Neutrophil (primary cell): ENCODE data around the gene YDJC.

Experiments used
- H3K27ac ChIP-seq: fragments of 200-600 bp; sonication (generic); 2 replicates; pipeline ENCODE4 v1.5.1; 2016; ENCODE audit warnings: mild to moderate bottlenecking, moderate library complexity
- H3K27me3 ChIP-seq: fragments of 200-600 bp; sonication (generic); 2 replicates; pipeline ENCODE4 v1.6.0; 2016; ENCODE audit warnings: mild to moderate bottlenecking
- H3K36me3 ChIP-seq: fragments of 200-600 bp; sonication (generic); 2 replicates; pipeline ENCODE4 v1.5.1; 2017
- H3K4me1 ChIP-seq, 2 experiments: fragments of 200-600 bp in 1 of 2; sonication (generic) in 1 of 2; 1 replicate in 1 of 2; 2 replicates in 1 of 2; pipeline versions ENCODE4 v1.5.1 to v1.6.1; 2013 to 2016; ENCODE audit warnings: low read depth in 1 of 2, low read length in 1 of 2, mild to moderate bottlenecking in 1 of 2, moderate library complexity in 1 of 2; ENCODE audit not compliant: control insufficient read depth in 1 of 2, insufficient read depth in 1 of 2
- H3K4me3 ChIP-seq, 2 experiments: fragments of 200-600 bp in 1 of 2; sonication (generic) in 1 of 2; 1 replicate in 1 of 2; 2 replicates in 1 of 2; pipeline ENCODE4 v1.5.1; 2013 to 2016; ENCODE audit warnings: low read depth in 1 of 2, low read length in 1 of 2, mild to moderate bottlenecking in 1 of 2, moderate library complexity in 1 of 2
- H3K9me3 ChIP-seq: fragments of 200-600 bp; sonication (generic); 2 replicates; pipeline ENCODE4 v1.5.1; 2016
- TF ChIP-seq, protein P1 (sequence below): fragments of 200-600 bp; sonication (generic); IDR thresholded peaks from 2 replicates; pipeline ENCODE4 v1.5.1; 2016; ENCODE audit warnings: antibody characterized with exemption

Gene YDJC

DNA sequence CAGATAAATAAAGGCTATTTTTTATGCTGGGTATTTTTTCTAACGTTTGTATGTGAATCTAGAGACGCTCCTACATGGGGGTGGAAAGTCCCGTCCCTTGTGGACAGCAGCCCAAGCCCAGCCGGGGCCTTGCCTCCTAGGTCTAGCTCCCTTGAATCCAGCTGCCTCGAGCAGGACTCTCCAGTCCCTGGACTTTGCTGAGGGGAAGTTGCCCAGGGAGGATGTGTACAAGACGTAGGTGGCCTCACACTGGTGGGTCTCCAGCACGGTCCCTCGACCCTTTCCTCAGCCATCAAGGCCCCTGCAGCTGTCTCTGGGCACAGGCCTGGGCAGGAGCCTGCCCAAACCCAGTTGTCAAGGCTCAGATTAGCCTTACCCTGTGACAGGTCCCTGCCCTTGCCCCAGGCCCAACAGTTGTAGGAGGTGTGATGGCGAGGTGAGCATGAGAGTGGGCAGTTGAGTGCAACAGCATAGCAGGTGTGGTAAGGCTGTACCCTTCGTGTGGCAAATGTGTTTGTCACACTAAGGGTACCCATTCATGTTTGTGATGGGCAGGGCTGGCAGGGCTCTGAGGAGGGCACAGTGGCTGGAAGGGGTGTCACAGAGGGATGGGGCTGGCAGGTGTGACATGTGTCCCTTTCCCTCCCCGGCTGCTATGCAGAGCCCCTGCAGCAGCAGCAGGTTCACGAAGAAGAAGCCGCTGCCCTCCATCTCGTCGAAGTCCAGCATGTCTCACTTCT, 6.1 kb upstream of the YDJC start:
- TF ChIP-seq, protein P1, sequence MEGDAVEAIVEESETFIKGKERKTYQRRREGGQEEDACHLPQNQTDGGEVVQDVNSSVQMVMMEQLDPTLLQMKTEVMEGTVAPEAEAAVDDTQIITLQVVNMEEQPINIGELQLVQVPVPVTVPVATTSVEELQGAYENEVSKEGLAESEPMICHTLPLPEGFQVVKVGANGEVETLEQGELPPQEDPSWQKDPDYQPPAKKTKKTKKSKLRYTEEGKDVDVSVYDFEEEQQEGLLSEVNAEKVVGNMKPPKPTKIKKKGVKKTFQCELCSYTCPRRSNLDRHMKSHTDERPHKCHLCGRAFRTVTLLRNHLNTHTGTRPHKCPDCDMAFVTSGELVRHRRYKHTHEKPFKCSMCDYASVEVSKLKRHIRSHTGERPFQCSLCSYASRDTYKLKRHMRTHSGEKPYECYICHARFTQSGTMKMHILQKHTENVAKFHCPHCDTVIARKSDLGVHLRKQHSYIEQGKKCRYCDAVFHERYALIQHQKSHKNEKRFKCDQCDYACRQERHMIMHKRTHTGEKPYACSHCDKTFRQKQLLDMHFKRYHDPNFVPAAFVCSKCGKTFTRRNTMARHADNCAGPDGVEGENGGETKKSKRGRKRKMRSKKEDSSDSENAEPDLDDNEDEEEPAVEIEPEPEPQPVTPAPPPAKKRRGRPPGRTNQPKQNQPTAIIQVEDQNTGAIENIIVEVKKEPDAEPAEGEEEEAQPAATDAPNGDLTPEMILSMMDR: no peak
- no peaks in the 10 kb centered on the region for H3K9me3 ChIP-seq
- H3K4me3 ChIP-seq: no peak overlapping the region
- H3K27ac ChIP-seq: no peak overlapping the region
- H3K36me3 ChIP-seq: no peaks in the 10 kb centered on the region
- no peaks in the 10 kb centered on the region for H3K27me3 ChIP-seq
- peaks cover under 1 to 1% of the 10 kb centered on the region in 2 experiments for H3K4me1 ChIP-seq

GRCh38 chr22:21634844-21635243, 5.0 kb upstream of the YDJC start:
- Histone ChIP-seq H3K27me3 (no peaks in the 10 kb centered on the region), H3K4me3 (no peak overlapping the region), H3K9me3 (no peaks in the 10 kb centered on the region), H3K27ac (no peak overlapping the region), H3K36me3 (no peaks in the 10 kb centered on the region), H3K4me1 (peaks cover 0 to 4% of the 10 kb centered on the region in 2 experiments)
- TF ChIP-seq, protein P1: no peak

- Histone ChIP-seq H3K27ac (no peak overlapping the region), H3K4me1 (peaks cover 5 to 7% of the 10 kb centered on the region in 2 experiments), H3K36me3 (no peaks in the 10 kb centered on the region), H3K27me3 (no peaks in the 10 kb centered on the region), H3K9me3 (no peaks in the 10 kb centered on the region), H3K4me3 (no peak overlapping the region)
- TF ChIP-seq, protein P1: no peak
Observed at GRCh38 chr22:21634081-21634480, 4.3 kb upstream of the YDJC start.

GRCh38 chr22:21633481-21633880, 3.7 kb upstream of the YDJC start:
- Histone ChIP-seq H3K4me3 (no peak overlapping the region), H3K4me1 (peaks cover 11% of the 10 kb centered on the region in 2 experiments), H3K27me3 (no peaks in the 10 kb centered on the region), H3K9me3 (no peaks in the 10 kb centered on the region), H3K27ac (no peak overlapping the region), H3K36me3 (no peaks in the 10 kb centered on the region)
- TF ChIP-seq, protein P1: no peak

DNA sequence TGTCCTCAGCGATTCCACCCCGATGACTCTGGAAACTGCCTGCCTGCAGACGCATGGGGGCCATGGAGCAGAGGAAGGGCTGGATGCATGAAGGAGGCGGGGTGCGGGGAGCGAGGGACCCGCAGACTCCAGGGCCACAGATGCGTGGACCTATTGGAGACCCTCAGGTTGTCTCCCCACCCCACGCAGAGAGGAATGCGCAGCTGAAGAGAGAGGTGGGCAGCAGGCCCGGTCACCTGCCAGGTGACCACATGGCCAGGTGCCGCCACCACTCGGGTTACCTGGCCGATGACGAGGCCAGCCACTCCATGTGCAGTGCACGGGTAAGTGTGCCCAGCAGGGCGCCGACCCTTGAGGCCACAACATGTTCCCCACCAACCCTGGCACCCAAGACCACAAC, 3.1 kb upstream of the YDJC start:
- Histone ChIP-seq H3K4me1 (peaks cover 11 to 17% of the 10 kb centered on the region in 2 experiments), H3K27ac (peak overlapping the region; percentile 10), H3K4me3 (no peak overlapping the region), H3K27me3 (no peaks in the 10 kb centered on the region), H3K9me3 (no peaks in the 10 kb centered on the region), H3K36me3 (no peaks in the 10 kb centered on the region)
- TF ChIP-seq, protein P1: no peak
